HG03064 (cell line): Measurements from ENCODE around the gene RPL28.

Source experiments
- ATAC-seq: cut with Tn5 transposase; IDR thresholded peaks from one replicate; pipeline ENCODE4 v1.9.1; 2021; ENCODE audit warnings: low read depth; ENCODE audit not compliant: unreplicated experiment

Gene RPL28

GRCh38 chr19:55385724-55386492 lies at the start of gene RPL28:
Gene RPL28 (plus strand): TSS chr19:55385932. CDS start chr19:55386358, 426 bp downstream.
- ATAC-seq = peak; percentile 52

GRCh38 chr19:55336101-55336500 lies 49.6 kb upstream of the RPL28 start:
- no peak for ATAC-seq

- ATAC-seq = peak; percentile 72
Observed at GRCh38 chr19:55339105-55339888, 46.4 kb upstream of the RPL28 start, which contains the start of gene KMT5C. Gene KMT5C (plus strand): TSS chr19:55339876. CDS start chr19:55341937, 2,061 bp downstream.

- peak; percentile 3 for ATAC-seq
Observed at GRCh38 chr19:55339889-55340783, 45.6 kb upstream of the RPL28 start.

GRCh38 chr19:55340784-55341147 lies 45.0 kb upstream of the RPL28 start:
- ATAC-seq = no peak

GRCh38 chr19:55341171-55341588 lies 44.6 kb upstream of the RPL28 start:
- no peak for ATAC-seq

GRCh38 chr19:55341595-55342531 lies 43.9 kb upstream of the RPL28 start:
- no peak for ATAC-seq

GRCh38 chr19:55344444-55344843 lies 41.3 kb upstream of the RPL28 start:
- ATAC-seq = no peak

- no peak for ATAC-seq
Observed at GRCh38 chr19:55345101-55345817, 40.5 kb upstream of the RPL28 start.

GRCh38 chr19:55345818-55346724 lies 39.7 kb upstream of the RPL28 start:
- ATAC-seq = no peak

GRCh38 chr19:55346725-55347441 lies 38.8 kb upstream of the RPL28 start:
- no peak for ATAC-seq

- ATAC-seq = no peak
Observed at GRCh38 chr19:55347442-55348009, 38.2 kb upstream of the RPL28 start.

GRCh38 chr19:55348317-55349034 lies 37.3 kb upstream of the RPL28 start:
- ATAC-seq = no peak

- ATAC-seq = no peak
Observed at GRCh38 chr19:55350620-55351315, 35.0 kb upstream of the RPL28 start.

GRCh38 chr19:55352040-55352439 lies 33.7 kb upstream of the RPL28 start:
- no peak for ATAC-seq
